HepG2 (cell line): ENCODE results near the gene BMPR1B. TPM values are rescaled to one million over a fixed set of nuclear protein-coding genes. Genes with fewer than 3 reads are reported as not detected.

ENCODE experiments used
- ATAC-seq: fragments of 200-7000 bp; cut with Tn5 transposase; 3 replicates; pipeline ENCODE4 v1.9.1; 2020; ENCODE audit warnings: mild to moderate bottlenecking, moderate library complexity
- BruUV-seq: library from RNA; stranded (reverse); fragments of 400-500 nt; replicated peaks from 2 replicates; lab custom pipeline; 2021; lab: Mats Ljungman, UMichigan
- CTCF ChIA-PET: fragments of 300-600 bp; formaldehyde crosslinking; extraction: SDS; loops from one replicate; lab custom pipeline; 2021; ENCODE audit warnings: low total read pairs, inconsistent platforms, low intra/inter-chr PET ratio; lab: Yijun Ruan, JAX
- POLR2A ChIA-PET: fragments of 350-600 bp; sonication (Branson Sonifier 250); formaldehyde crosslinking; loops from one replicate; lab custom pipeline; 2020; ENCODE audit warnings: antibody characterized with exemption, inconsistent platforms; lab: Yijun Ruan, JAX
- DNase-seq: peaks from one replicate; pipeline ENCODE4 v3.0.0-alpha.2; 2015; ENCODE audit warnings: low spot score
- FAIRE-seq: peaks from 3 replicates; lab custom pipeline; 2011; peaks lifted over from hg19 to GRCh38; lab: Jason Lieb, UNC
- H2AFZ ChIP-seq: one replicate; pipeline ENCODE4 v1.6.1; 2011; ENCODE audit warnings: low read length, inconsistent platforms
- H3K27ac ChIP-seq: fragments of 300-600 bp; 3 replicates; pipeline ENCODE4 v1.8.0; 2011; ENCODE audit warnings: mixed run types, mild to moderate bottlenecking, mixed read lengths, low read length, inconsistent platforms; ENCODE audit not compliant: insufficient read depth; ENCODE audit errors: extremely low read length
- H3K27me3 ChIP-seq, 2 experiments: fragments of 200-600 bp in 1 of 2; 2 replicates in 1 of 2; 3 replicates in 1 of 2; pipeline versions ENCODE4 v1.6.0 to v1.8.0; 2011; ENCODE audit warnings: low read length in 2 of 2, mild to moderate bottlenecking in 2 of 2, moderate library complexity in 2 of 2, inconsistent platforms in 1 of 2; ENCODE audit not compliant: insufficient read depth in 2 of 2, control insufficient read depth in 1 of 2
- H3K36me3 ChIP-seq, 2 experiments: fragments of 200-600 bp in 1 of 2; replicated peaks in 1 of 2; 2 replicates in 1 of 2; 3 replicates in 1 of 2; pipeline versions ENCODE4 v1.5.1 to v1.8.0; 2011; ENCODE audit warnings: low read length in 2 of 2, inconsistent platforms in 1 of 2; ENCODE audit not compliant: insufficient read depth in 2 of 2, control insufficient read depth in 1 of 2
- H3K4me1 ChIP-seq: 2 replicates; pipeline ENCODE4 v1.5.1; 2012; ENCODE audit warnings: low read length, inconsistent platforms; ENCODE audit not compliant: insufficient read depth
- H3K4me2 ChIP-seq: 2 replicates; pipeline ENCODE4 v1.6.0; 2011; ENCODE audit warnings: low read depth, low read length, inconsistent platforms
- H3K4me3 ChIP-seq, 3 experiments: fragments of 200-600 bp in 1 of 3; sonication (generic), shearing (Covaris generic) in 1 of 3; replicated peaks in 1 of 3; 2 replicates each; pipeline ENCODE4 v1.5.1; 2011 to 2016; ENCODE audit warnings: low read length in 3 of 3, inconsistent platforms in 2 of 3, low read depth in 2 of 3, mild to moderate bottlenecking in 2 of 3, control low read depth in 1 of 3, mixed read lengths in 1 of 3; ENCODE audit not compliant: insufficient read depth in 1 of 3
- H3K79me2 ChIP-seq: one replicate; pipeline ENCODE4 v1.6.1; 2011; ENCODE audit warnings: low read length, inconsistent platforms; ENCODE audit not compliant: insufficient read depth
- H3K9ac ChIP-seq: 2 replicates; pipeline ENCODE4 v1.6.0; 2011; ENCODE audit warnings: mild to moderate bottlenecking, low read depth, low read length, inconsistent platforms; ENCODE audit not compliant: insufficient read depth
- H3K9me3 ChIP-seq: 2 replicates; pipeline ENCODE4 v1.5.1; 2012; ENCODE audit warnings: mild to moderate bottlenecking, low read length
- H4K20me1 ChIP-seq: 2 replicates; pipeline ENCODE4 v1.6.0; 2011; ENCODE audit warnings: inconsistent platforms, mild to moderate bottlenecking, low read length, moderate library complexity; ENCODE audit not compliant: insufficient read depth
- ATF2 ChIP-seq: sonication (generic); formaldehyde crosslinking; IDR thresholded peaks from 2 replicates; pipeline ENCODE4 v1.4.0; 2020; ENCODE audit warnings: missing genetic modification reagents
- CSRNP2 ChIP-seq: sonication (generic); formaldehyde crosslinking; conservative IDR thresholded peaks from 2 replicates; pipeline ENCODE4 v1.8.0; 2022; ENCODE audit warnings: low read depth, missing genetic modification reagents
- GABPA ChIP-seq, 2 experiments: IDR thresholded peaks; 2 replicates each; pipeline ENCODE4 v1.6.1; 2011 to 2016; ENCODE audit warnings: low read depth in 2 of 2, low read length in 1 of 2, missing biosample characterization in 1 of 2, missing genetic modification characterization in 1 of 2
- KIAA2018 ChIP-seq: sonication (generic); formaldehyde crosslinking; IDR thresholded peaks from 2 replicates; pipeline ENCODE4 v1.5.0; 2020; ENCODE audit warnings: mild to moderate bottlenecking, missing genetic modification reagents, borderline replicate concordance
- PLRG1 ChIP-seq: fragments of 450-650 bp; conservative IDR thresholded peaks from 2 replicates; pipeline ENCODE4 v1.6.1; 2016
- PTBP1 ChIP-seq: fragments of 200-400 bp; formaldehyde crosslinking; IDR thresholded peaks from 2 replicates; pipeline ENCODE4 v1.6.1; 2018; ENCODE audit warnings: low read length, low read depth; ENCODE audit not compliant: poor library complexity, severe bottlenecking
- ZBTB14 ChIP-seq: sonication (generic); formaldehyde crosslinking; IDR thresholded peaks from 2 replicates; pipeline ENCODE4 v1.4.0; 2020; ENCODE audit warnings: missing genetic modification reagents
- ZFP41 ChIP-seq: sonication (generic); formaldehyde crosslinking; IDR thresholded peaks from 2 replicates; pipeline ENCODE4 v1.4.0; 2020; ENCODE audit warnings: mild to moderate bottlenecking, missing genetic modification reagents, borderline replicate concordance
- ZNF737 ChIP-seq: sonication (generic); formaldehyde crosslinking; IDR thresholded peaks from 2 replicates; pipeline ENCODE4 v1.5.0; 2020; ENCODE audit warnings: missing genetic modification reagents, mild to moderate bottlenecking, borderline replicate concordance
- ZNF788 ChIP-seq: sonication (generic); formaldehyde crosslinking; IDR thresholded peaks from 2 replicates; pipeline ENCODE4 v1.5.0; 2020; ENCODE audit warnings: mild to moderate bottlenecking, missing genetic modification reagents, borderline replicate concordance
- WGBS: methylation state at CpG from one replicate; pipeline ENCODE4 v1.1.6; 2017; ENCODE audit warnings: low lambda C conversion rate; 5-methylcytosine and 5-hydroxymethylcytosine counted together
- in situ Hi-C: cut with HindIII; loops from 2 replicates; pipeline ENCODE4 v1.10.0; 2017; ENCODE audit warnings: low pct_unique_long_range_greater_than_20kb; ENCODE audit not compliant: extremely low pct_ligation_motif_present
- intact Hi-C: fragments of 100-400 bp; cut with micrococcal nuclease; formaldehyde crosslinking; loops from one replicate; pipeline ENCODE4 v1.10.0; 2022; ENCODE audit not compliant: unreplicated experiment
- polyA plus RNA-seq, 8 experiments: library from polyadenylated mRNA; depleted of rRNA in 3 of 8; stranded (reverse) in 7 of 8; unstranded in 1 of 8; fragments of >200 nt; fragmentation: Illumina TruSeq in 4 of 8; extraction: Trizol in 4 of 8; gene quantifications; 2 replicates each; pipeline versions ENCODE4 v1.2.1 to v1.2.3, GENCODE V29; 2011 to 2016; ENCODE audit warnings: low read depth in 4 of 8, missing spikeins in 1 of 8, mixed read lengths in 1 of 8; ENCODE audit not compliant: insufficient read depth in 1 of 8
- total RNA-seq, 5 experiments: library from RNA; depleted of rRNA; stranded (reverse); fragments of >200 nt; fragmentation: Illumina TruSeq; extraction: Trizol; gene quantifications; 2 replicates each; pipeline ENCODE4 v1.2.3, GENCODE V29; 2016; ENCODE audit warnings: low read depth in 1 of 5

The BMPR1B gene
- total and polyA plus RNA-seq, 2 of the 13 experiments (the other 11 are each of a cell fraction or from before 2014, with no cell fraction given), result 0.07 TPM; not detected in 1

- H3K36me3 ChIP-seq, result no peaks in the 10 kb centered on the region
- H3K9me3 ChIP-seq, result no peaks in the 10 kb centered on the region
- no peak overlapping the region for H2AFZ ChIP-seq
- no peak for DNase-seq
- in situ Hi-C loops (no loop called here), intact Hi-C loops (no loop called here)
- no peaks in the 10 kb centered on the region for H3K27me3 ChIP-seq
- no peak overlapping the region for H3K27ac ChIP-seq
- CTCF ChIA-PET, result no interaction called here
- 2% methylated on average over 13 of the region's 13 CpGs for WGBS
- no peaks in the 10 kb centered on the region for H4K20me1 ChIP-seq
- no peak overlapping the region for H3K4me2 ChIP-seq
- FAIRE-seq, result no peak
- no peaks in the 10 kb centered on the region for H3K79me2 ChIP-seq
- H3K4me1 ChIP-seq, result no peaks in the 10 kb centered on the region
- H3K9ac ChIP-seq, result no peak overlapping the region
- no TSS peak for BruUV-seq
- ATAC-seq, result no peak; the same call in 2 of the 3 replicates
- no peak overlapping the region for H3K4me3 ChIP-seq
- POLR2A ChIA-PET, result no interaction called here
- TF ChIP-seq ZNF737 (CRISPR knock-in tag) (no peak), PTBP1 (no peak), ATF2 (CRISPR knock-in tag) (no peak), CSRNP2 (CRISPR knock-in tag) (no peak), PLRG1 (no peak), KIAA2018 (CRISPR knock-in tag) (no peak), ZBTB14 (CRISPR knock-in tag) (no peak), ZNF788 (CRISPR knock-in tag) (no peak), GABPA (IDR thresholded peaks at IDR 0.05; ENCODE audit: low read depth, low read length) (no peak), GABPA (CRISPR knock-in tag; IDR thresholded peaks at IDR 0.05; ENCODE audit: low read depth) (no peak), ZFP41 (no peak)
Measured at GRCh38 chr4:95050980-95051701, 293.4 kb downstream of the BMPR1B start.
